Transverse colon (tissue), 4 donors: ENCODE measurements around the gene ATF6. TPM values are rescaled to one million over a fixed set of nuclear protein-coding genes. Genes with fewer than 3 reads are reported as not detected.

Experiments used
- DNase-seq: peaks from one replicate; pipeline ENCODE4 v3.0.0-alpha.2; 2019
- H3K27ac ChIP-seq, 4 donors: fragments of 200-600 bp; sonication (generic); 2 replicates each; pipeline ENCODE4 v1.5.1; 2016 to 2018; ENCODE audit warnings: inconsistent platforms in 4 of 4
- H3K27me3 ChIP-seq: fragments of 200-600 bp; sonication (generic); 2 replicates; pipeline ENCODE4 v1.5.1; 2017; ENCODE audit warnings: inconsistent platforms
- H3K36me3 ChIP-seq, 4 donors: fragments of 200-600 bp; sonication (generic); 2 replicates each; pipeline ENCODE4 v1.5.1; 2017 to 2019; ENCODE audit warnings: inconsistent platforms in 4 of 4
- H3K4me1 ChIP-seq, 4 donors: fragments of 200-600 bp; sonication (generic); 2 replicates each; pipeline ENCODE4 v1.5.1; 2017 to 2020; ENCODE audit warnings: inconsistent platforms in 4 of 4
- H3K4me3 ChIP-seq, 4 donors: fragments of 200-600 bp; sonication (generic); 1 replicate in 1 of 4; 2 replicates in 3 of 4; pipeline versions ENCODE4 v1.5.1 to v1.6.1; 2017 to 2019; ENCODE audit warnings: inconsistent platforms in 4 of 4
- H3K9me3 ChIP-seq, 2 donors: fragments of 200-600 bp; sonication (generic); 2 replicates each; pipeline ENCODE4 v1.5.1; 2017 to 2019; ENCODE audit warnings: inconsistent platforms in 2 of 2
- CTCF ChIP-seq, 5 experiments: fragments of 200-600 bp in 3 of 5; fragments of 450-650 bp in 2 of 5; sonication (generic) in 3 of 5; IDR thresholded peaks; 1 replicate in 2 of 5; 2 replicates in 3 of 5; pipeline ENCODE4 v1.5.1; 2016 to 2017; ENCODE audit warnings: antibody characterized with exemption in 5 of 5, inconsistent platforms in 3 of 5, mild to moderate bottlenecking in 2 of 5, moderate library complexity in 1 of 5
- EP300 ChIP-seq: sonication (generic); formaldehyde crosslinking; IDR thresholded peaks from one replicate; pipeline ENCODE4 v1.6.1; 2017; ENCODE audit warnings: antibody characterized with exemption, low read depth
- POLR2A ChIP-seq: fragments of 450-650 bp; IDR thresholded peaks from one replicate; pipeline ENCODE4 v1.6.1; 2016; ENCODE audit warnings: antibody characterized with exemption, mild to moderate bottlenecking, moderate library complexity
- POLR2AphosphoS5 ChIP-seq, 3 donors: sonication (generic); formaldehyde crosslinking; IDR thresholded peaks; one replicate each; pipeline ENCODE4 v1.6.1; 2016; ENCODE audit warnings: antibody characterized with exemption in 3 of 3
- WGBS, 2 donors: methylation state at CpG; one replicate each; pipeline ENCODE4 v1.1.5; 2018; ENCODE audit warnings: low coverage in 1 of 2; 5-methylcytosine and 5-hydroxymethylcytosine counted together
- in situ Hi-C, 4 donors: fragments of 200-750 bp; cut with MboI; loops; one replicate each; pipeline versions ENCODE4 v1.15.0 to v1.15.1; 2017; ENCODE audit warnings: low sequenced_read_pairs in 3 of 4, low pct_ligation_motif_present in 1 of 4, low pct_unique_long_range_greater_than_20kb in 1 of 4
- intact Hi-C: fragments of 100-400 bp; cut with DNase I; formaldehyde crosslinking; loops from one replicate; pipeline ENCODE4 v1.15.1; 2023; ENCODE audit warnings: low total_unique reads
- total RNA-seq, 4 donors: library from RNA; depleted of rRNA; stranded (reverse); fragments of >200 nt; gene quantifications; one replicate each; pipeline ENCODE4 v1.1.0, GENCODE V29; 2016

Gene ATF6
- total RNA-seq, 4 donors from 2014 or later: 10.8 to 45.8 (median 23.0) TPM

- DNase-seq: no peak
- Histone ChIP-seq H3K9me3 (no peaks in the 10 kb centered on the region), H3K36me3 (peaks cover 0 to 5% (median 0%) of the 10 kb centered on the region in 4 donors), H3K4me3 (no peak overlapping the region), H3K27me3 (no peaks in the 10 kb centered on the region), H3K4me1 (peaks cover 0 to 5% (median 0%) of the 10 kb centered on the region in 4 donors), H3K27ac (no peak overlapping the region)
- in situ Hi-C loops: no loop called here
- WGBS, 2 donors: 93 to 94% methylated on average over 1 of the region's 1 CpG
- TF ChIP-seq CTCF (IDR thresholded peaks at IDR 0.05): no peak
- TF ChIP-seq EP300: no peak
- TF ChIP-seq POLR2A: no peak
- TF ChIP-seq POLR2AphosphoS5 (IDR thresholded peaks at IDR 0.05): no peak
- intact Hi-C loops: no loop called here
Measured at GRCh38 chr1:161935264-161935663, 169.1 kb downstream of the ATF6 start.

GRCh38 chr1:161936786-161937185 is 170.7 kb downstream of the ATF6 start:
- no peak for DNase-seq
- no peaks in the 10 kb centered on the region for H3K9me3 ChIP-seq
- no peaks in the 10 kb centered on the region for H3K27me3 ChIP-seq
- no peak overlapping the region for H3K27ac ChIP-seq
- in situ Hi-C loops (no loop called here), intact Hi-C loops (no loop called here)
- H3K36me3 ChIP-seq: peaks cover 0 to 5% (median 0%) of the 10 kb centered on the region in 4 donors
- TF ChIP-seq EP300: no peak
- TF ChIP-seq CTCF (IDR thresholded peaks at IDR 0.05): no peak
- no peak for TF ChIP-seq POLR2A
- TF ChIP-seq POLR2AphosphoS5 (IDR thresholded peaks at IDR 0.05): no peak
- 98 to 100% methylated on average over 2 of the region's 2 CpGs for WGBS, 2 donors
- H3K4me1 ChIP-seq: peaks cover 0 to 9% (median 0%) of the 10 kb centered on the region in 4 donors
- no peak overlapping the region for H3K4me3 ChIP-seq

- peaks cover 0 to 5% (median 0%) of the 10 kb centered on the region in 4 donors for H3K36me3 ChIP-seq
- intact Hi-C loops (no loop called here), in situ Hi-C loops (no loop called here)
- no peak for TF ChIP-seq POLR2A
- no peak for TF ChIP-seq EP300
- no peak for TF ChIP-seq POLR2AphosphoS5 (IDR thresholded peaks at IDR 0.05)
- TF ChIP-seq CTCF (IDR thresholded peaks at IDR 0.05): no peak
- H3K4me1 ChIP-seq: peaks cover 0 to 5% (median 0%) of the 10 kb centered on the region in 4 donors
- DNase-seq: no peak
- no peaks in the 10 kb centered on the region for H3K9me3 ChIP-seq
- no peak overlapping the region for H3K27ac ChIP-seq
- 40 to 50% methylated on average over 2 to 3 of the region's 3 CpGs for WGBS, 2 donors
- H3K4me3 ChIP-seq: no peak overlapping the region
- H3K27me3 ChIP-seq: no peaks in the 10 kb centered on the region
Measured at GRCh38 chr1:161940866-161941591, 174.9 kb downstream of the ATF6 start.

- in situ Hi-C loops: no loop called here
- H3K27ac ChIP-seq: no peak overlapping the region
- WGBS, 2 donors: 89 to 91% methylated on average over 8 of the region's 8 CpGs
- H3K9me3 ChIP-seq: no peaks in the 10 kb centered on the region
- H3K36me3 ChIP-seq: no peaks in the 10 kb centered on the region
- DNase-seq: no peak
- peaks cover 0 to 5% (median 0%) of the 10 kb centered on the region in 4 donors for H3K4me1 ChIP-seq
- intact Hi-C loops: no loop called here
- no peak overlapping the region for H3K4me3 ChIP-seq
- TF ChIP-seq POLR2A (no peak), POLR2AphosphoS5 (IDR thresholded peaks at IDR 0.05) (no peak), EP300 (no peak), CTCF (IDR thresholded peaks at IDR 0.05) (no peak)
- no peaks in the 10 kb centered on the region for H3K27me3 ChIP-seq
Measured at GRCh38 chr1:161941726-161942436, 175.8 kb downstream of the ATF6 start.
